K562 (cell line): ENCODE results near the gene CCDC192. TPM values are rescaled to one million over a fixed set of nuclear protein-coding genes. Genes with fewer than 3 reads are reported as not detected.

Experiments used
- ATAC-seq: fragments of 200-7000 bp; cut with Tn5 transposase; 3 replicates; pipeline ENCODE4 v1.9.1; 2020; ENCODE audit warnings: moderate library complexity
- BruUV-seq: library from RNA; stranded (reverse); fragments of 400-500 nt; replicated peaks from 2 replicates; lab custom pipeline; 2021; lab: Mats Ljungman, UMichigan
- CTCF ChIA-PET: fragments of 300-600 bp; formaldehyde crosslinking; extraction: SDS; loops from one replicate; lab custom pipeline; 2021; ENCODE audit warnings: low intra/inter-chr PET ratio; lab: Yijun Ruan, JAX
- POLR2A ChIA-PET: fragments of 300-600, 350-650 bp; sonication (Branson Sonifier 250); formaldehyde crosslinking; extraction: SDS; loops from one replicate; lab custom pipeline; 2021; ENCODE audit warnings: antibody characterized with exemption, inconsistent platforms; lab: Yijun Ruan, JAX
- DNase-seq, 4 experiments: peaks; one replicate each; pipeline versions ENCODE4 v3.0.0 to v3.0.0-alpha.2; 2011 to 2018; ENCODE audit warnings: low spot score in 3 of 4, mixed read lengths in 3 of 4; ENCODE audit errors: extremely low read depth in 1 of 4
- FAIRE-seq: peaks from 2 replicates; lab custom pipeline; 2011; peaks lifted over from hg19 to GRCh38; lab: Jason Lieb, UNC
- H2AFZ ChIP-seq: 2 replicates; pipeline ENCODE4 v1.6.0; 2011; ENCODE audit warnings: low read depth, low read length, control low read depth, inconsistent platforms
- H3K27ac ChIP-seq: fragments of 200-600 bp; 3 replicates; pipeline ENCODE4 v1.8.0; 2011; ENCODE audit warnings: low read depth, mild to moderate bottlenecking, control low read depth, inconsistent platforms, low read length, moderate library complexity, mixed read lengths; ENCODE audit errors: extremely low read depth
- H3K27me3 ChIP-seq, 2 experiments: fragments of 300-600 bp in 1 of 2; 2 replicates in 1 of 2; 3 replicates in 1 of 2; pipeline versions ENCODE4 v1.6.0 to v1.8.0; 2011; ENCODE audit warnings: inconsistent platforms in 2 of 2, low read length in 2 of 2, mild to moderate bottlenecking in 1 of 2, mixed read lengths in 1 of 2, moderate library complexity in 1 of 2; ENCODE audit not compliant: control insufficient read depth in 2 of 2, insufficient read depth in 2 of 2
- H3K36me3 ChIP-seq: fragments of 300-600 bp; 3 replicates; pipeline ENCODE4 v1.8.0; 2011; ENCODE audit warnings: mild to moderate bottlenecking, low read length, inconsistent platforms; ENCODE audit not compliant: control insufficient read depth, insufficient read depth
- H3K4me1 ChIP-seq, 2 experiments: fragments of 200-600 bp in 1 of 2; replicated peaks in 1 of 2; 2 replicates in 1 of 2; 3 replicates in 1 of 2; pipeline versions ENCODE4 v1.5.1 to v1.8.0; 2011; ENCODE audit warnings: inconsistent platforms in 2 of 2, low read length in 2 of 2, mild to moderate bottlenecking in 1 of 2, mixed read lengths in 1 of 2, moderate library complexity in 1 of 2; ENCODE audit not compliant: control insufficient read depth in 2 of 2, insufficient read depth in 2 of 2
- H3K4me2 ChIP-seq: 2 replicates; pipeline ENCODE4 v1.6.1; 2011; ENCODE audit warnings: low read length, control low read depth, inconsistent platforms, mixed read lengths; ENCODE audit not compliant: insufficient read depth
- H3K4me3 ChIP-seq: fragments of 200-600 bp; sonication (generic), shearing (Covaris generic); 2 replicates; pipeline ENCODE4 v1.5.1; 2016; ENCODE audit warnings: control low read depth, inconsistent platforms
- H3K79me2 ChIP-seq: fragments of 200-600 bp; 3 replicates; pipeline ENCODE4 v1.8.0; 2011; ENCODE audit warnings: low read length, inconsistent platforms; ENCODE audit not compliant: control insufficient read depth, insufficient read depth
- H3K9ac ChIP-seq, 2 experiments: 2 replicates each; pipeline versions ENCODE4 v1.6.0 to v1.6.1; 2011; ENCODE audit warnings: low read depth in 2 of 2, low read length in 2 of 2, control low read depth in 1 of 2, inconsistent platforms in 1 of 2, mild to moderate bottlenecking in 1 of 2, mixed read lengths in 1 of 2; ENCODE audit not compliant: insufficient read depth in 1 of 2
- H3K9me1 ChIP-seq: one replicate; pipeline ENCODE4 v1.6.0; 2011; ENCODE audit warnings: inconsistent platforms, mild to moderate bottlenecking, low read length, moderate library complexity; ENCODE audit not compliant: control insufficient read depth, insufficient read depth
- H3K9me3 ChIP-seq: replicated peaks from 2 replicates; pipeline ENCODE4 v1.5.1; 2011; ENCODE audit warnings: low read depth, low read length, inconsistent platforms; ENCODE audit not compliant: control insufficient read depth, insufficient read depth
- H4K20me1 ChIP-seq: replicated peaks from 2 replicates; pipeline ENCODE4 v1.6.1; 2011; ENCODE audit warnings: low read length, inconsistent platforms, mixed read lengths; ENCODE audit not compliant: control insufficient read depth, insufficient read depth
- BCOR ChIP-seq: fragments of 450-650 bp; IDR thresholded peaks from 2 replicates; pipeline ENCODE4 v1.6.1; 2016
- CTCFL ChIP-seq: IDR thresholded peaks from 2 replicates; pipeline ENCODE4 v1.6.1; 2011; ENCODE audit warnings: borderline replicate concordance, low read depth, mild to moderate bottlenecking, moderate library complexity, low read length; ENCODE audit not compliant: insufficient read depth, poor library complexity, severe bottlenecking
- JUN ChIP-seq, 2 experiments: sonication (generic) in 1 of 2; formaldehyde crosslinking in 1 of 2; IDR thresholded peaks; 2 replicates each; pipeline versions ENCODE4 v1.6.1 to v1.8.0; 2012 to 2022; ENCODE audit warnings: borderline replicate concordance in 2 of 2, mild to moderate bottlenecking in 2 of 2, improper control_type of control experiment in 1 of 2, low read depth in 1 of 2, low read length in 1 of 2, missing genetic modification reagents in 1 of 2
- MEIS2 ChIP-seq: fragments of 450-650 bp; IDR thresholded peaks from 2 replicates; pipeline ENCODE4 v1.6.1; 2014; ENCODE audit warnings: mild to moderate bottlenecking; ENCODE audit not compliant: partially characterized antibody
- MYC ChIP-seq, 2 experiments: fragments of 250-450 bp in 1 of 2; sonication (Bioruptor Pico) in 1 of 2; IDR thresholded peaks; 2 replicates each; pipeline versions ENCODE4 v1.5.1 to v1.6.1; 2012 to 2021; ENCODE audit warnings: low read depth in 2 of 2, borderline replicate concordance in 1 of 2, improper control_type of control experiment in 1 of 2, low read length in 1 of 2, mild to moderate bottlenecking in 1 of 2, moderate library complexity in 1 of 2
- NCOA6 ChIP-seq: fragments of 450-650 bp; IDR thresholded peaks from 2 replicates; pipeline ENCODE4 v1.6.1; 2017; ENCODE audit warnings: mild to moderate bottlenecking
- PYGO2 ChIP-seq: fragments of 450-650 bp; IDR thresholded peaks from 2 replicates; pipeline ENCODE4 v1.6.1; 2016; ENCODE audit warnings: mild to moderate bottlenecking, missing genetic modification characterization, moderate library complexity, missing compliant biosample characterization
- TAF15 ChIP-seq: fragments of 200-400 bp; formaldehyde crosslinking; IDR thresholded peaks from 2 replicates; pipeline ENCODE4 v1.6.1; 2017; ENCODE audit warnings: mild to moderate bottlenecking, low read depth, low read length, moderate library complexity
- TEAD1 ChIP-seq, 2 experiments: fragments of 450-650 bp in 1 of 2; sonication (generic) in 1 of 2; formaldehyde crosslinking; IDR thresholded peaks; 2 replicates each; pipeline versions ENCODE4 v1.4.0 to v1.8.0; 2020 to 2022; ENCODE audit warnings: mild to moderate bottlenecking in 2 of 2, missing genetic modification reagents in 1 of 2
- TRIM24 ChIP-seq, 2 experiments: fragments of 450-650 bp; IDR thresholded peaks; 2 replicates each; pipeline ENCODE4 v1.6.1; 2016
- ZNF24 ChIP-seq: fragments of 450-650 bp; IDR thresholded peaks from 2 replicates; pipeline ENCODE4 v1.6.1; 2016
- ZNF408 ChIP-seq: fragments of 250-450 bp; sonication (Bioruptor Pico); IDR thresholded peaks from 2 replicates; pipeline ENCODE4 v1.4.0; 2020; ENCODE audit warnings: low read depth, mild to moderate bottlenecking, moderate library complexity
- ZNF764 ChIP-seq: fragments of 250-450 bp; sonication (Bioruptor Pico); IDR thresholded peaks from 2 replicates; pipeline ENCODE4 v1.4.0; 2020; ENCODE audit warnings: low read depth, mild to moderate bottlenecking, moderate library complexity
- WGBS: fragments of 100-300 bp; shearing (Covaris generic); methylation state at CpG from one replicate; pipeline ENCODE4 v1.1.6; 2016; ENCODE audit warnings: low coverage, mixed read lengths; ENCODE audit not compliant: insufficient coverage; ENCODE audit errors: missing lambda C conversion rate; 5-methylcytosine and 5-hydroxymethylcytosine counted together
- in situ Hi-C: fragments of 300-500 bp; cut with MboI; formaldehyde crosslinking; loops from 4 replicates; pipeline ENCODE4 v1.15.0; 2018; ENCODE audit warnings: inconsistent platforms, mixed read lengths
- intact Hi-C: fragments of 100-400 bp; cut with micrococcal nuclease; formaldehyde crosslinking; loops from 2 replicates; pipeline ENCODE4 v1.14.2; 2022
- polyA plus RNA-seq, 8 experiments: library from polyadenylated mRNA; depleted of rRNA in 4 of 8; stranded (reverse) in 5 of 8; unstranded in 3 of 8; fragments of >200 nt; fragmentation: Nextera tagmentation in 2 of 8; fragmentation: Illumina TruSeq in 1 of 8; extraction: Ambion mirVana in 2 of 8; extraction: Trizol in 1 of 8; gene quantifications; 2 replicates each; pipeline versions ENCODE4 v1.2.1 to v1.2.3, GENCODE V29; 2011 to 2014; ENCODE audit warnings: inconsistent platforms in 1 of 8, missing spikeins in 1 of 8
- total RNA-seq, 7 experiments: library from RNA; depleted of rRNA in 6 of 7; stranded (reverse); fragments of >200 nt in 6 of 7; fragmentation: Illumina TruSeq in 2 of 7; extraction: Trizol in 2 of 7; gene quantifications; 2 replicates each; pipeline versions ENCODE4 v1.2.1 to v1.2.3, GENCODE V29; 2011 to 2021; ENCODE audit warnings: low replicate concordance in 1 of 7
- TF ChIP-seq, protein P1 (sequence below): conservative IDR thresholded peaks from 2 replicates; pipeline ENCODE4 v1.6.1; 2011; ENCODE audit warnings: low read depth, mild to moderate bottlenecking, low read length; ENCODE audit not compliant: control insufficient read depth
- TF ChIP-seq, protein P2 (sequence below): sonication (generic); formaldehyde crosslinking; IDR thresholded peaks from 2 replicates; pipeline ENCODE4 v1.8.0; 2022; ENCODE audit warnings: mild to moderate bottlenecking, missing genetic modification reagents

Gene CCDC192
- total and polyA plus RNA-seq, 9 of the 15 experiments (the other 6 are each of a cell fraction or from before 2014, with no cell fraction given): 0.21 to 0.66 (median 0.38) TPM; not detected in 2

GRCh38 chr5:127967983-127968592, 264.9 kb downstream of the CCDC192 start:
- ChIA-PET POLR2A (no interaction called here), CTCF (no interaction called here)
- Histone ChIP-seq H3K4me3 (no peak overlapping the region), H3K27me3 (no peaks in the 10 kb centered on the region), H3K9me3 (no peaks in the 10 kb centered on the region), H3K9me1 (no peaks in the 10 kb centered on the region), H2AFZ (no peak overlapping the region), H3K4me2 (no peak overlapping the region), H4K20me1 (no peaks in the 10 kb centered on the region), H3K79me2 (no peaks in the 10 kb centered on the region), H3K9ac (no peak overlapping the region), H3K27ac (no peak overlapping the region), H3K4me1 (no peaks in the 10 kb centered on the region; a peak in 2 of 5 replicates), H3K36me3 (no peaks in the 10 kb centered on the region)
- BruUV-seq: no TSS peak
- FAIRE-seq: no peak
- no peak for ATAC-seq
- intact Hi-C loops: no loop called here
- DNase-seq: no peak
- WGBS: 93% methylated on average over 1 of the region's 1 CpG
- in situ Hi-C loops: no loop called here
- TF ChIP-seq TRIM24 (IDR thresholded peaks at IDR 0.05): no peak
- no peak for TF ChIP-seq ZNF408 (CRISPR knock-in tag)
- TF ChIP-seq ZNF24: no peak
- TF ChIP-seq TEAD1 (CRISPR knock-in tag; IDR thresholded peaks at IDR 0.05): no peak
- no peak for TF ChIP-seq MEIS2
- TF ChIP-seq BCOR: no peak
- no peak for TF ChIP-seq CTCFL
- TF ChIP-seq TAF15: no peak
- no peak for TF ChIP-seq PYGO2 (tag)
- TF ChIP-seq MYC (IDR thresholded peaks at IDR 0.05; ENCODE audit: low read depth, low read length): no peak
- no peak for TF ChIP-seq MYC (CRISPR knock-in tag; IDR thresholded peaks at IDR 0.05; ENCODE audit: borderline replicate concordance, low read depth)
- TF ChIP-seq, protein P1, sequence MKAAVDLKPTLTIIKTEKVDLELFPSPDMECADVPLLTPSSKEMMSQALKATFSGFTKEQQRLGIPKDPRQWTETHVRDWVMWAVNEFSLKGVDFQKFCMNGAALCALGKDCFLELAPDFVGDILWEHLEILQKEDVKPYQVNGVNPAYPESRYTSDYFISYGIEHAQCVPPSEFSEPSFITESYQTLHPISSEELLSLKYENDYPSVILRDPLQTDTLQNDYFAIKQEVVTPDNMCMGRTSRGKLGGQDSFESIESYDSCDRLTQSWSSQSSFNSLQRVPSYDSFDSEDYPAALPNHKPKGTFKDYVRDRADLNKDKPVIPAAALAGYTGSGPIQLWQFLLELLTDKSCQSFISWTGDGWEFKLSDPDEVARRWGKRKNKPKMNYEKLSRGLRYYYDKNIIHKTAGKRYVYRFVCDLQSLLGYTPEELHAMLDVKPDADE: no peak
- TF ChIP-seq, protein P2, sequence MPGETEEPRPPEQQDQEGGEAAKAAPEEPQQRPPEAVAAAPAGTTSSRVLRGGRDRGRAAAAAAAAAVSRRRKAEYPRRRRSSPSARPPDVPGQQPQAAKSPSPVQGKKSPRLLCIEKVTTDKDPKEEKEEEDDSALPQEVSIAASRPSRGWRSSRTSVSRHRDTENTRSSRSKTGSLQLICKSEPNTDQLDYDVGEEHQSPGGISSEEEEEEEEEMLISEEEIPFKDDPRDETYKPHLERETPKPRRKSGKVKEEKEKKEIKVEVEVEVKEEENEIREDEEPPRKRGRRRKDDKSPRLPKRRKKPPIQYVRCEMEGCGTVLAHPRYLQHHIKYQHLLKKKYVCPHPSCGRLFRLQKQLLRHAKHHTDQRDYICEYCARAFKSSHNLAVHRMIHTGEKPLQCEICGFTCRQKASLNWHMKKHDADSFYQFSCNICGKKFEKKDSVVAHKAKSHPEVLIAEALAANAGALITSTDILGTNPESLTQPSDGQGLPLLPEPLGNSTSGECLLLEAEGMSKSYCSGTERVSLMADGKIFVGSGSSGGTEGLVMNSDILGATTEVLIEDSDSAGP (CRISPR knock-in tag): no peak
- no peak for TF ChIP-seq JUN (IDR thresholded peaks at IDR 0.05; ENCODE audit: borderline replicate concordance, low read depth, low read length)
- no peak for TF ChIP-seq JUN (CRISPR knock-in tag; IDR thresholded peaks at IDR 0.05; ENCODE audit: borderline replicate concordance)
- TF ChIP-seq NCOA6: no peak
- no peak for TF ChIP-seq ZNF764 (CRISPR knock-in tag)
